Rectal smooth muscle tissue (tissue), 1 donor: ENCODE data around the gene NACC1.

Experiments
- H3K27ac ChIP-seq: one replicate; pipeline ENCODE4 v1.7.0; 2013; ENCODE audit warnings: low read depth, low read length, inconsistent platforms
- H3K27me3 ChIP-seq: one replicate; pipeline ENCODE4 v1.7.0; 2013; ENCODE audit warnings: low read length; ENCODE audit not compliant: control insufficient read depth, insufficient read depth
- H3K36me3 ChIP-seq: one replicate; pipeline ENCODE4 v1.7.0; 2013; ENCODE audit warnings: low read length; ENCODE audit not compliant: control insufficient read depth, insufficient read depth
- H3K4me1 ChIP-seq: one replicate; pipeline ENCODE4 v1.7.0; 2013; ENCODE audit warnings: low read length; ENCODE audit not compliant: control insufficient read depth, insufficient read depth
- H3K4me3 ChIP-seq: one replicate; pipeline ENCODE4 v1.7.0; 2013; ENCODE audit warnings: low read length
- H3K9ac ChIP-seq: one replicate; pipeline ENCODE4 v1.7.0; 2013; ENCODE audit warnings: low read length

The NACC1 gene

GRCh38 chr19:13120817-13121216 lies 2.8 kb downstream of the NACC1 start:
- H3K4me1 ChIP-seq, result peaks cover 9% of the 10 kb centered on the region
- no peaks in the 10 kb centered on the region for H3K36me3 ChIP-seq
- no peak overlapping the region for H3K27ac ChIP-seq
- H3K9ac ChIP-seq, result no peak overlapping the region
- no peaks in the 10 kb centered on the region for H3K27me3 ChIP-seq
- no peak overlapping the region for H3K4me3 ChIP-seq

GRCh38 chr19:13121551-13122274 lies 3.6 kb downstream of the NACC1 start:
- peaks cover 8% of the 10 kb centered on the region for H3K4me1 ChIP-seq
- H3K9ac ChIP-seq, result no peak overlapping the region
- H3K4me3 ChIP-seq, result no peak overlapping the region
- H3K36me3 ChIP-seq, result no peaks in the 10 kb centered on the region
- no peaks in the 10 kb centered on the region for H3K27me3 ChIP-seq
- H3K27ac ChIP-seq, result no peak overlapping the region

- Histone ChIP-seq H3K4me3 (no peak overlapping the region), H3K36me3 (no peaks in the 10 kb centered on the region), H3K9ac (no peak overlapping the region), H3K27me3 (no peaks in the 10 kb centered on the region), H3K27ac (no peak overlapping the region), H3K4me1 (peaks cover 8% of the 10 kb centered on the region)
Measured at GRCh38 chr19:13122275-13122878, 4.3 kb downstream of the NACC1 start.

- Histone ChIP-seq H3K9ac (no peak overlapping the region), H3K27ac (no peak overlapping the region), H3K36me3 (no peaks in the 10 kb centered on the region), H3K4me3 (no peak overlapping the region), H3K4me1 (peaks cover 8% of the 10 kb centered on the region), H3K27me3 (no peaks in the 10 kb centered on the region)
Measured at GRCh38 chr19:13122980-13123957, 5.2 kb downstream of the NACC1 start.

- Histone ChIP-seq H3K9ac (no peak overlapping the region), H3K36me3 (no peaks in the 10 kb centered on the region), H3K4me1 (no peaks in the 10 kb centered on the region), H3K27me3 (no peaks in the 10 kb centered on the region), H3K4me3 (no peak overlapping the region), H3K27ac (no peak overlapping the region)
Measured at GRCh38 chr19:13127051-13127450, 9.0 kb downstream of the NACC1 start.

- H3K27me3 ChIP-seq, result no peaks in the 10 kb centered on the region
- no peak overlapping the region for H3K27ac ChIP-seq
- H3K4me3 ChIP-seq, result no peak overlapping the region
- H3K9ac ChIP-seq, result no peak overlapping the region
- H3K4me1 ChIP-seq, result no peaks in the 10 kb centered on the region
- H3K36me3 ChIP-seq, result no peaks in the 10 kb centered on the region
Measured at GRCh38 chr19:13127811-13128575, 9.9 kb downstream of the NACC1 start.

GRCh38 chr19:13128583-13128982 lies 10.5 kb downstream of the NACC1 start:
- H3K36me3 ChIP-seq, result no peaks in the 10 kb centered on the region
- no peak overlapping the region for H3K9ac ChIP-seq
- H3K27ac ChIP-seq, result no peak overlapping the region
- H3K4me3 ChIP-seq, result no peak overlapping the region
- H3K27me3 ChIP-seq, result no peaks in the 10 kb centered on the region
- no peaks in the 10 kb centered on the region for H3K4me1 ChIP-seq

- no peaks in the 10 kb centered on the region for H3K36me3 ChIP-seq
- H3K9ac ChIP-seq, result no peak overlapping the region
- no peak overlapping the region for H3K27ac ChIP-seq
- H3K4me3 ChIP-seq, result no peak overlapping the region
- H3K27me3 ChIP-seq, result no peaks in the 10 kb centered on the region
- no peaks in the 10 kb centered on the region for H3K4me1 ChIP-seq
Measured at GRCh38 chr19:13129384-13129783, 11.3 kb downstream of the NACC1 start.

GRCh38 chr19:13130886-13131490 lies 12.9 kb downstream of the NACC1 start:
- H3K4me3 ChIP-seq, result no peak overlapping the region
- no peaks in the 10 kb centered on the region for H3K27me3 ChIP-seq
- no peak overlapping the region for H3K9ac ChIP-seq
- no peaks in the 10 kb centered on the region for H3K4me1 ChIP-seq
- H3K36me3 ChIP-seq, result peaks cover 2% of the 10 kb centered on the region
- no peak overlapping the region for H3K27ac ChIP-seq

GRCh38 chr19:13132471-13133180 lies 14.6 kb downstream of the NACC1 start:
- H3K9ac ChIP-seq, result no peak overlapping the region
- no peaks in the 10 kb centered on the region for H3K4me1 ChIP-seq
- no peak overlapping the region for H3K27ac ChIP-seq
- no peak overlapping the region for H3K4me3 ChIP-seq
- no peaks in the 10 kb centered on the region for H3K27me3 ChIP-seq
- H3K36me3 ChIP-seq, result peaks cover 9% of the 10 kb centered on the region

GRCh38 chr19:13133241-13133870 lies 15.3 kb downstream of the NACC1 start:
- H3K9ac ChIP-seq, result no peak overlapping the region

More at GRCh38 chr19:13133241-13133870, 15.3 kb downstream of the NACC1 start:
- Histone ChIP-seq H3K27ac (no peak overlapping the region), H3K4me1 (no peaks in the 10 kb centered on the region), H3K27me3 (no peaks in the 10 kb centered on the region), H3K36me3 (peaks cover 9% of the 10 kb centered on the region), H3K4me3 (no peak overlapping the region)
